Stimulated activated effector memory CD8-positive, alpha-beta T cell treated with anti-CD3 and anti-CD28 coated beads, Interleukin-12 subunit alpha, Interleukin-12 subunit beta, amount 100 ng/mL, for 72 hours (primary cell): Measurements from ENCODE around the gene PGM2L1.

Source experiments
- ATAC-seq: fragments of 150-1000 bp; cut with Tn5 transposase; 2 replicates; pipeline ENCODE4 v1.10.0; 2021
- DNase-seq, 2 donors: peaks; one replicate each; pipeline ENCODE4 v3.0.0; 2021 to 2022; ENCODE audit warnings: low spot score in 2 of 2
- H3K27ac Mint-ChIP-seq: one replicate; pipeline ENCODE4 v1.8.0; 2022; ENCODE audit warnings: mild to moderate bottlenecking, mixed read lengths
- H3K36me3 Mint-ChIP-seq: one replicate; pipeline ENCODE4 v1.8.0; 2022; ENCODE audit warnings: mild to moderate bottlenecking, mixed read lengths
- H3K4me1 Mint-ChIP-seq: one replicate; pipeline ENCODE4 v1.8.0; 2022; ENCODE audit warnings: mixed read lengths
- H3K4me3 Mint-ChIP-seq: one replicate; pipeline ENCODE4 v1.8.0; 2022; ENCODE audit warnings: mild to moderate bottlenecking, mixed read lengths
- H3K9me3 Mint-ChIP-seq: one replicate; pipeline ENCODE4 v1.8.0; 2022; ENCODE audit warnings: mixed read lengths

Gene PGM2L1

GRCh38 chr11:74307434-74307833 is 90.8 kb downstream of the PGM2L1 start:
- no peaks in the 10 kb centered on the region for H3K36me3 Mint-ChIP-seq
- no peaks in the 10 kb centered on the region for H3K9me3 Mint-ChIP-seq
- no peak for ATAC-seq
- no peak overlapping the region for H3K27ac Mint-ChIP-seq
- H3K4me1 Mint-ChIP-seq = peaks cover 6% of the 10 kb centered on the region
- no peak overlapping the region for H3K4me3 Mint-ChIP-seq
- DNase-seq = no peak

- DNase-seq = no peak
- ATAC-seq = no peak
- no peak overlapping the region for H3K27ac Mint-ChIP-seq
- no peaks in the 10 kb centered on the region for H3K9me3 Mint-ChIP-seq
- peaks cover 3% of the 10 kb centered on the region for H3K4me1 Mint-ChIP-seq
- H3K4me3 Mint-ChIP-seq = no peak overlapping the region
- no peaks in the 10 kb centered on the region for H3K36me3 Mint-ChIP-seq
Measured at GRCh38 chr11:74306435-74307175, 91.6 kb downstream of the PGM2L1 start.

DNA sequence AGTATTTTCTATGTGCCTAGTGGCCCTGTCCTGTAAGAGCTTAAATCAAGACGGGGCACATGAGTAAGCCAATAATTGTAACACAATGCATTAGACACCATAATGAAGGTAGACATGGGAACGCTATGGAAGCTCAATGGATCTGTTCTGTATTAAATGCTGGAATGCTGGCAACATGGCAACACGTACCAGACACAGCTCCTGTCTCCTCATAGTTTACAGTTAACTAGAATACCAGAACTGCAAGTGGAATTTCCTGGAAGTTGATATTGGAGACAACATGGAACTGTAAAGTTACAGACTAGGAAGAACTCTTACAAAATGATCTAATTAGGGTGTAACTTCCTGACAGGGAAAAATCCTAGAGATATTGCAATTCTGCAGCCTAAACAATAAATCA is 99.2 kb downstream of the PGM2L1 start:
- H3K4me3 Mint-ChIP-seq = no peak overlapping the region
- no peaks in the 10 kb centered on the region for H3K9me3 Mint-ChIP-seq
- no peak overlapping the region for H3K27ac Mint-ChIP-seq
- ATAC-seq = no peak
- H3K4me1 Mint-ChIP-seq = no peaks in the 10 kb centered on the region
- DNase-seq = no peak
- no peaks in the 10 kb centered on the region for H3K36me3 Mint-ChIP-seq

- H3K27ac Mint-ChIP-seq = no peak overlapping the region
- DNase-seq (no peak), ATAC-seq (no peak)
- H3K4me1 Mint-ChIP-seq = no peaks in the 10 kb centered on the region
- H3K9me3 Mint-ChIP-seq = no peaks in the 10 kb centered on the region
- no peaks in the 10 kb centered on the region for H3K36me3 Mint-ChIP-seq
- H3K4me3 Mint-ChIP-seq = no peak overlapping the region
Measured at GRCh38 chr11:74297484-74297883, 100.7 kb downstream of the PGM2L1 start.

- no peak for ATAC-seq
- Mint-ChIP-seq H3K36me3 (no peaks in the 10 kb centered on the region), H3K9me3 (no peaks in the 10 kb centered on the region), H3K4me1 (no peaks in the 10 kb centered on the region), H3K4me3 (no peak overlapping the region), H3K27ac (no peak overlapping the region)
- DNase-seq = no peak
Measured at GRCh38 chr11:74288911-74289310, 109.3 kb downstream of the PGM2L1 start.

DNA sequence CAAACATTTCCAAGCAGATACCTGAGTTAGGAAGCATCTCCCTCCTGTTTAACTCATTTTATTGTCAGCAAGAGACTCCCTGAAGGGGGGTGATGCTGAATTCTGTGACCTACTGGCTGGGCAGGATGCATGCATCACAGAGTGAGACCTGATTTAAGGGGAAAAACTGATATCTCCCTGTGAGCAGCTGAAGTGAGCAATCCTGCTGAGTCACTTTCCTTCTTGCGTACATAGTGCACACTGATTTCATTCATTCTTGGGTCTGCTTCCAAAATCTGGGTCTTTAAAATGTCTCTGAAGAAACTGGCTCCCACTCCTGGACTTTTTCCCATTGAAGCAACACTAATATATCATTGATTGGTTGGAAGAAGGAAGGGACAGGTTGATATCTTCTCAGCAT is 110.1 kb downstream of the PGM2L1 start:
- Mint-ChIP-seq H3K4me3 (no peak overlapping the region), H3K36me3 (no peaks in the 10 kb centered on the region), H3K27ac (peak overlapping the region; percentile 12), H3K4me1 (no peaks in the 10 kb centered on the region), H3K9me3 (no peaks in the 10 kb centered on the region)
- ATAC-seq (peak; percentile 83), DNase-seq (no peak)

GRCh38 chr11:74284466-74284865 is 113.8 kb downstream of the PGM2L1 start:
- DNase-seq (no peak), ATAC-seq (no peak)
- H3K36me3 Mint-ChIP-seq = no peaks in the 10 kb centered on the region
- H3K9me3 Mint-ChIP-seq = no peaks in the 10 kb centered on the region
- H3K4me1 Mint-ChIP-seq = no peaks in the 10 kb centered on the region
- no peak overlapping the region for H3K27ac Mint-ChIP-seq
- no peak overlapping the region for H3K4me3 Mint-ChIP-seq

DNA sequence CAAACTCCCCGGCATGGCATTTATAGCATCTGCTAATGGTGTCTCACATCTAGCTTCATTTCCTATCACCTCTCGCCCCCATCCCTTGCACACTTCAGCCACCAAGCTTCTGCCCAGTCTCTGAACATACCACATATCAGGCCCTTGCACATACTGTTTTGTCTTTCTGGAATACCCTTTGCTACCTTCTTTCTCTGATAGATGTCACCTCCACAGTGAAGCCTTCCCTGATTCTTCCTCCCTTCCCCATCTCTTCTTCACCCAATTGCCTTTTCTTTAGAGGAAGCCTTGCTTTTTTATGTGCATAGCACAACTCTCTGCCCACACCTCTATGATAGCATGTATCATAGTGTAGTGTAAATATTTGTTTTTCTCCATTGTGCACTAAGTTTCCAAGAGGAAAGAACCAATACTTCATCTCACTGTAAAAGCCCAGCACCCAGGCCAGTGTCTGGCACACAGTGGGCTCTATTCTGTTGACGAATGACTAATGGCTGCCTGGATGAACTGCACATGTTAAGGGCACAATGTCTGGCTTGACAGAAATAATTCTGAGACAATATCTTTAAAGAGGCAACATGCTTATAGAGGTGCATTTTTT is 114.6 kb downstream of the PGM2L1 start:
- no peak overlapping the region for H3K27ac Mint-ChIP-seq
- H3K36me3 Mint-ChIP-seq = no peaks in the 10 kb centered on the region
- no peak overlapping the region for H3K4me3 Mint-ChIP-seq
- DNase-seq (no peak), ATAC-seq (no peak)
- no peaks in the 10 kb centered on the region for H3K9me3 Mint-ChIP-seq
- no peaks in the 10 kb centered on the region for H3K4me1 Mint-ChIP-seq

DNA sequence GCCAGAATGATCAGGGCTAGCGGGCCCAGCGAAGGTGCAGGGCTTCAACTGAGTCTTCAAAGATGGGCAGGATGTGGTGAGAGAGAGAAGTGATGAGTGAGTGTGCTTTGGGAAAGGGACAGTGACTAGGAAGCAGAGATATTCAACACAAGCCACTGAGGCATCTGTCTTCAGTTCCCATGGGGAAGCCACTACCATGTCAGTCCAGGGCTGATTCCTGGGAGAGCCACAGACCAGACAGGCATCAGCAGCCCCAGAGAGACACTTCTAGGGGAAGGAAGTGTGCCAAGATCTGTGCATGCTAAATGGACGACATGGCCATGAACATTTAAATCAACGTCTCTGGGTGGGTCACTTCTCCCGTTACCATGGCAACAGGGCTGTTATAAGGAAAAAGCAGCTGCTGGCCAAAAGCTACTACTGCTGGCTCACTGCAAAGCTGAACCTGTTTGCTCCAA is 115.3 kb downstream of the PGM2L1 start:
- Mint-ChIP-seq H3K27ac (no peak overlapping the region), H3K36me3 (no peaks in the 10 kb centered on the region), H3K9me3 (no peaks in the 10 kb centered on the region), H3K4me3 (no peak overlapping the region), H3K4me1 (no peaks in the 10 kb centered on the region)
- ATAC-seq (peak; percentile 60), DNase-seq (no peak)

GRCh38 chr11:74282421-74282820 is 115.8 kb downstream of the PGM2L1 start:
- Mint-ChIP-seq H3K27ac (no peak overlapping the region), H3K4me1 (no peaks in the 10 kb centered on the region), H3K4me3 (no peak overlapping the region), H3K9me3 (no peaks in the 10 kb centered on the region), H3K36me3 (no peaks in the 10 kb centered on the region)
- DNase-seq (no peak), ATAC-seq (no peak)

GRCh38 chr11:74280494-74280893 is 117.7 kb downstream of the PGM2L1 start:
- DNase-seq (no peak), ATAC-seq (no peak)
- Mint-ChIP-seq H3K9me3 (no peaks in the 10 kb centered on the region), H3K4me1 (no peaks in the 10 kb centered on the region), H3K36me3 (no peaks in the 10 kb centered on the region), H3K4me3 (no peak overlapping the region), H3K27ac (no peak overlapping the region)
